LoVo (cell line): ENCODE data around the gene CREBBP.

Source experiments
- DNase-seq: peaks from one replicate; pipeline ENCODE4 v3.0.0-alpha.2; 2016; ENCODE audit warnings: low spot score

The CREBBP gene

DNA sequence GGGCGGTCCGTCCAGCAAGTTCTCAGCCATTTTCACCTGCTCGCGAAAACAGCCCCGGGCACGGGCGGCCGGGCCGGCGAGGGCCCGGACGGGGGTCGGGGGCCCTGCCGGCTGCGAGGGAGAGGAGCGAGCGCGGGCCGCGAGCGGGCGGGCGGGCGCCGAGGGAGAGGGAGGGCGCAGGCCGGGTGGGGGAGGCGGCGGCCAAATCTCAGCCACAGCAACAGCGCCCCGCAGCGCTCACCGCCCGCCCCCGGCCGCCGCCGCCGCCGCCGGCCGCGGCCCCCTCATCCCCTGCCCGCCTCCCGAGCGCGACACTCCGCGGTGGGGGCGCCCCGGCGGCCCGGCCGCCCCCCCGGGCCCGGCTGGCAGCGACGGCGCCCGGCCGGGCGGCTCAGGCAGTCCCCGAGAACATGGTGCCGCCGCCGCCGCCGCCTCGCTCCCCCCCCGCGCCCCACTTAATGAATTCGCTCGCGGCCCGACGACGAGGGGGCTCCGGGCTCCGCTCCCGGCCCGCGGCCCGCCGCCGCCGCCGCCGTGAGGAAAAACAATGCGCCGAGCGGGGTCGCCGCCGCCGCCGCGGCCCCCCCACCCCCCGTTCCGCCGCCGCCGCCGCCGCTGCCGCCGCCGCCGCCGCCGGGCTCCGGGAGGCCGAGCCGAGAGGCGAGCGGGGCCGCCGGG lies 487 bp downstream of the CREBBP start:
- DNase-seq, result peak; percentile 53

DNA sequence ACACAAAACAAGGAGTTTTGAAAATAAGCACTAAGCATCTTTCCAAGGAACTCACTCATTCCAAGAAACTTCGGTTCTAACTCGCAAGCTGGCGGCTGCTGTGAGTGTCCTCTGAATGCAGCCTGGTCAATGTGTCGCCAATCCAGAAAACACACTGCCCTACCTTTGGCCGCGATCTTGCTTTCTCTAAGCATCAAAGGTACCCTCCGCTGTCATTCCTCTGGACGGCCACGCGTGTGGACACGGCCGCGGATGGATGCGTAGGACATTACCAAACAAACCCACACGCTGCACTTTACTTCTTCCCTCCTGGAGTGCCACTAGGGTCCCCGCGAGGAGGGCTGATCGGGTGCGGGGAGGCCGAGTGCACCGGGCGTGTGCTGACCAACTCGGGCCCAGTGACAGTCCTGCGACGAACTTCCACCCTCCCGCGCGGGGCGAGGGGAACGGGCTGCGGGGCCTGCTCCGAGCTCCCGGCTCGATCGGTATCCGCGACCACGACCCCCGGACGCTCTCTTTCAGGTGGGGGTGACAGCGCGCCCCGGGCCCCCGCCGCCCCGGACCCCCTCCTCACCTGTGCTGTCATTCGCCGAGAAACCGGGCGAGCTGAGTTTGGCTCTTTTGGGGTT lies 1.1 kb downstream of the CREBBP start:
- no peak for DNase-seq

DNA sequence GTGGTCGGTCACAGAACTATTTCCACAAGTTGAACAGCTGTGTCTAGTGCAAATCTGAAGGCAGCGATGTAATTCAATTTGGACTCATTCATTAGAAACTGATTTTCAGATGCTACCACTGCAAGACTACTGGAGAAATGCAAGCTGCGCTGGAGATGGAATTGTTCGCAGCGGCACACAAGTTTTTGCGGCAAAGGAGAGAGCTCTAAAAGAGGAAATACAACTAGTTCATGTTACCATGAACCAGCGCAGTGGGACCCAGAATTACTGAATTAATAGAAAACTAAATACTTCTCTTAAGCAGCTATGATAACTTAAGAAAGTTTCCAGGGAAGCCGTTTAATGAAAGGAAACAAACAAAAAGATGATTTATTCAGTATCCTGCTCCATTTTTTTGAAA lies 1.9 kb downstream of the CREBBP start:
- no peak for DNase-seq

DNA sequence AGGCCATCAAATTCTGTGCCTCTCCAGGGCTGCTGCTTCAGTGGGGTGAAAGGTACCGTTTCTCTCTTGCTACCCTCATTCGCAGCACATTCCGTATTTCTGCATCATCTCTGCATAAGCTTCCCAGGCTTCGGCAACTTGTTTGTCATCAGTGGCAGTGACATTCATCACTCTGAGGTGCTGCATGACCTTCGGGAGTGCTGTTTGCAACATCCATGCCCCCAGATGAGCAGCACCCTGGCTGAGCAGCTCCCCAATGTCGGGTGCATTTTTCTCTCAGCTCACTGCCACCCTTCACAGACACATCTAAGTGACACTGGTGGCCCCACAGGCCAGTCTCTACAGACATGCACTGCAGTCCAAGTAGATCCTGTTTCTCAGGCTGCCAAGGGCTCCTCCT lies 3.8 kb downstream of the CREBBP start:
- DNase-seq, result no peak

DNA sequence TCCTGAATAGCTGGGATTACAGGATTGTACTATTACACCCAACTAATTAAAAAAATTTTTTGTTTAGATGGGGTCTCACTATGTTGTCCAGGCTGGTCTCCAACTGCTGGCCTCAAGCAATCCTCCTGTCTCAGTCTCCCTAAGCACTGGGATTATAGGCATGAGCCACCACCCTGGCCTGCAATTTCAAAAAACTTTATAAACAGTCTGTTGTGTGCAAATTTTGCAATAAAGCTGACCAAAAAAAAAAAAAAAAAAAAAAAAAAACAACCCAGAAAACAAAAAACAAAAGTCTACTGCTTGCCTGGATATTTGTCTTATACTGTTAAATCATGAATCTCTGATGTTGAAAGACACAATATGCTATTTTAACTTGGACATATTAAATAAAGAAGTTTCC lies 4.4 kb downstream of the CREBBP start:
- no peak for DNase-seq

DNA sequence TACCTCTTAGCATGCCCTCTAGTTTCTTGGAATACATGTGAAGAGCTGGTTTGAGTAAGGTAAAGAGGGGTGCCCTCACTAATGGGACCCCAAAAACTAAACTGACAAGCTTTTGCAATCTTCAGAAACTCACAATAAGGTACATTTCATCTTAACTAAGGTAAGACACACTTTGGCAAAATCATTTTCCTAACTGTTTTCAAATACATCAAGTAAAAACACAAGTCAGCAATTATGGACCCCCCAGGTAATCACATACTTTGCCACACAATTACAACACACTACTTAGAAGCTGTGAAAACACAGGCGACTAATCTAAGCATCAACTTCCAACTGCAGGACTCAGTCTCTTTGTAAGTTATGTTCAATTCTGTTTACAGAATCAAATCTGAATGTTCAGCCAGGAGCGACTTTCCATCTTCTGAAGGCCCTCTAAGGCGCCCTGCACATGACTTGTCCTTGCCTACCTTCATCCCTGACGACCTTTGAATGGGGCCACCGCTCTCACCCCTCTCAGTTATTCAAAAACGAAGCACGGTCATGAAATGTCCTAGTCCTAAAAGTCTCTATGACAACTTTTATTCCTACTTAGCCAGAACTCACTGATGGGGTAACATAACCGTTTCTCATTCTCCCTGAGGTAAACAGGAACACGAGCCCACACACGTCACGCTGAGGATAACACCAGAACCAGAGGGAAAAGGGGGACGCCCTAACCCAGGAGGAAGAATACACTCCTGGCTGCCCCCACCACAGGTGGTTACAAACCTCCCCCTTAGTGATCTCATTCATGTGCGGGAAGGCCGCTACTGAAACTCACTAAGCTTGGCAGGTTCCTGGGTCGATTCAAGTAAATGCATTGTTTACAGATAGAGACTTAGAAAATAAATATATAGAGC lies 5.5 kb downstream of the CREBBP start:
- DNase-seq, result no peak

DNA sequence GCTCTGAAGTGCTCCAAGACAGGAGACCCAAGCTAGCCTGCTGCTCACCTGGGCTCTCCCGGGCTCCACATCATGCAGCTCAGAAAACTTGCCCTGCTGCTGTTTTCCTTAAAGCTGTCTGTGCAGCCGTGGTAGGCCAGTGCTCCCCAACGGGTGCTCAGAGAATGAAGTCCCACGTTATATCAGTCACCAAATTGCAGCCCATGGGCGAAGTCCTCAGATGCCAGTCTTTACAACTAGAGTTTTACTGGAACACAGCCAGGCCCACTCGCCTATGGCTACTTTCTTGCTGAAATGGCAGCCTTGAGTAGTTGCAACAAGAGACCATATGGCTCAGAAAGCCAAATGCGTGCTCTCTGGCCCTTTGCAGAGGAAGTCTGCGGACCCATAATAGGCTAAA lies 6.3 kb downstream of the CREBBP start:
- no peak for DNase-seq

DNA sequence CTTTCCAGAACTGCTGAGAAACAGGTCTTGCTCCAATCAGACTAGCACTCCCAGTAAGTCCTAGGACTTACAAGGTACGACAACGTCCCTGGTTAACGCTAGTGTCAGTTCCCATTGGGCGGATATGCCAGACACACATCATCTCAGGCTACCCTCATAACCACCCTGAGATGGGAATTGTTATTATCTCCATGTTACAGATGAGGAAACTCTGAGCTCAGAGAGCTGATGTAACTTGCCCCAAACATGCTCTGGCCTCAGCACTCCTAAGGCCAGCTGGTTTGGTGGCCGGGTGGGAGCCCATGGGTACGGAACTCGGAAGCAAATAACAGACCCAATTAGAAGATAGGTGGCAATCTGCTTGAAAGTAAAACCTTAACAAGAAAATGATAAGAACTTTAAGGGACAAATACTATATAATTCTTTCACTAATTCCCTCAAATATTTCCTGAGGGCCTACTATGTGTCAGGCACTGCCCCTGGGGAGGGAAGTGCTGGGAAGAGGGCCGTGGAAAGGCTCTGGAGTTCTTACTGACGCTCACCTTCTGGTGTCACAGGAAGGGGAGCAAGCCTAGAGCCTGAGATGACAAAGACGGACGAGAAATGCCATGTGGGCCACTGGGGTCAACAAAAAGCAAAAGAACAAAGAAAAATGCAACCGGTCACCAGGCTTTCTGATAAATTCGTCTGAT lies 6.9 kb downstream of the CREBBP start:
- DNase-seq, result no peak

DNA sequence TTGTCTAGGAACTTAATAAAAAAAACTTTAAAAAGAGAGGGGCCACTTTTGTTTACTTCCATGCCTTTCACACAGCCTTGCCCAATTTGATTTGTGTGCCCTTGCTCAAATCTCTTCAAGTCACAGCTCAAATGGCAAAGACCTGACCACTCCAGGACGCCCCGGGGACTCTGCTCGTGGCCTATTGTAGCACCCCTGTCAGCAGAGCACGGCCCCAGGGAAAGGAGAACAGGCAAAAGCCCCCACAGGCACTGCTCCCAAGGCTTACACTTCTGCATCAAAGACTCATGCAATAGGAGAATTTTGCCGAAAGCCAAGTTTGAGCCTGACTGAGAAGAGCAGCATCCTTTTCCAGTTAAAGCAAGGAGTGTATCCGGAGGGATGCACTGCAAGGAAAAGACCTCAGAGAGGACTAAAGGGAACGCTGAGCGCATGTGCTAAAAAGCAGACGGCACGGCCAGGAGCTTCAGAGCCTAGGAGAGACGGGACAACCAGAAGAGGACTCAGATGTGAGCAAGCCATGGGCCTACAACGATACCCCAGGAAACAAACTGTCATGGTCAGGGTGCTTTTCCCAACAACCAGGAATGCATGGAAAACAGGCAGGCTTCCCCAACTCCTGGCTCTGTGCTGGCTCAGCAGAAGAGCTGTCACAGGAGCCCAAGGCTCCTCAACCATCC lies 8.2 kb downstream of the CREBBP start:
- DNase-seq, result no peak

DNA sequence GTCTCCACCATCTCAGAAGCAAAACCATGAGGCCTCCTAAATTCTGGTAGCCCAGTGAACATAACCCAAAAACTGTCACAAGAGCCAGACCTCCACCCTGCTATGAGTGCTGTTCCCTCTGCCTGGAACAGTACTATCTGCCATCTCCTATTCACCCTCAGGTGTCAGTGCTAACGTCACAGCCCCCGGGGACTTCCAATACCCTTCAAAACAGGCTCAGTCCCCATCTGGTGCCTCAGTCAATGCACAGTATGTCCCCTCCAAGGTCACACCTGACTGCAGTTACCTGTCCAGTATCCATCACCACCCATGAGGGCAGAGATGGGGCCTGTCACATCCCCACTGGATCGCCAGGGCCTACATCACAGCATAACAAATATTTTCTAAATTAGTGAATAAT lies 11.5 kb downstream of the CREBBP start:
- DNase-seq, result no peak

DNA sequence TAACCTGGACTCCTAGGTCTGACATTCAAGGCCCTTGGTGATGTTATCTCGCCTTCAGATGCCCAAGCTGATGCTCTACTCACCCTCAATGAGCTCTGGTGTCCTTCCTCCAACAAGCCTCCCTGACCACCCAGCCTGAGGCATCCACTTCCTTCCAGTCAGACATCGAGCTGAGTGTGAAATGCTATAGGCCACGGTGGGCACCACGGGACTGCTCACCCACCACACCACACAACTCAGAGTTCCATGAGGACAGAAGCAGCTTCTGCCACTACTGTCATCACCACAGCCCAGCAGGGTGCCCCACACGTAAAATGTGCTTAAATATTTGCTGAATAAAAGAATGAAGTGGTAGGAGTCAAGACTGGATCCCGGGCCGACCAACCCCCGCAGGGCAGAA lies 12.0 kb downstream of the CREBBP start:
- DNase-seq, result no peak

DNA sequence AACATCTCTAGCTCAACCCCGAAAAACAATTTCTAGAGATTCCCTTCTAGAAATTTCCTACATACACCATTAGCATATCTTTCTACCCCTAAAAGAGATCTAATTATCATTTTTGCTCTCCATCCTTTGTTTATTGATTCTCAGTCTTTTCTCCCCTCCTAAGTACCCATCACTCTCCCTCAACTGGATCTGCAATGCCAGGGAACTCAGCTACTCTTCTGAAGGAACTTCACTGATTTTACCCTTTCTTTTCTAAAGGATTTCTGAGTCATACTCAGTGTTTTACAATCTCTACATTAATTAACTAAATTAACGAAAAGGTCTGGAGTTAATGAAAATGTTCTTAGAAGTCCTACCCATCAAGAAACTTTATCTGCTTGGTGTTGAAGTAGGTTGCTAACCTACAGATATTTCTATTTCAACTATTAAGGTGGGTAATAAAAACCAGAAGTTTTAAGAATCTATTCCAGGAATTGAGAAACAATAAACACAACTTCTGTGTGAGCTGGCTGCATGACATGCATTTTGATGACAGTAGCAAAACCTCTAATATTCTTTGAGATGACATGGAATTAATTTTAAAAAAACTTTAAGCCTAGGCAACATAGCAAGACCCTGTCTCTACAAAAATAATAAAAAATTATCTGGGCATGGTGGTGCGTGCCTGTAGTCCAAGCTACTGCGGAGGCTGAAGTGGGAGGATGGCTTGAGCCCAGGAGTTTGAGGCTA lies 13.6 kb downstream of the CREBBP start:
- DNase-seq, result no peak

DNA sequence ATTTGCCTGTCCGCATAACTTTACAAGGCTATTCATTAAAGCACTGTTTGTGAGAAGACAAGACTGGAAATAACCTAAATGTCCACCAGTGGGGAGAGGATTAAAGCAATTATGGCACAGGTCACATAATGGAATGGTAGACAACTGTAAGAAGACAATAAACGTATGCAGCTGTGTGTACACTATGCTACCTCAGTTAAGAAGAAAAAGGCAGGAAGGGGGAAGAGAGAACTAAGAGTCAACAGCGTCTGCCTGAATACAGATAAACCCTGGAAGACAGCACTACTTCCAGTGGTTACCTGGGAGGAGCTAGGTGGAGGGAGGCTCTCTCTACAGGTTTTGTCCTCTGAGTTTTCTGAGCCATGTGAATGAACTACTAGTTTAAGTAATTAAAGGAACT lies 15.3 kb downstream of the CREBBP start:
- DNase-seq, result no peak

DNA sequence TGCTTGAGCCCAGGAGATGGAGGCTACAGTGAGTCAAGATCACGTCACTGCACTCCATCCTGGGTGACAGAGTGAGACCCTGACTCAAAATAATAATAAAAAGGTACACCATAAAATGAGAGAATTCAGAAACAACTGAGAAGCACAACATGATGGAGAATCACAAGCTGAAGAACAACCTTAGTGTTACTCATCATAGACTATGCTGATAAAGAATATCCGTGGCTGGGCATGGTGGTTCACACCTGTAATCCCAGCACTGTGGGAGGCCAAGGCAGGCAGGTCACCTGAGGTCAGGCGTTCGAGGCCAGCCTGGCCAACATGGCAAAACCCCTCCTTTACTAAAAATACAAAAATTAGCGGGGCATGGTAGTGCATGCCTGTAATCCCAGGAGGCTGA lies 16.0 kb downstream of the CREBBP start:
- no peak for DNase-seq

DNA sequence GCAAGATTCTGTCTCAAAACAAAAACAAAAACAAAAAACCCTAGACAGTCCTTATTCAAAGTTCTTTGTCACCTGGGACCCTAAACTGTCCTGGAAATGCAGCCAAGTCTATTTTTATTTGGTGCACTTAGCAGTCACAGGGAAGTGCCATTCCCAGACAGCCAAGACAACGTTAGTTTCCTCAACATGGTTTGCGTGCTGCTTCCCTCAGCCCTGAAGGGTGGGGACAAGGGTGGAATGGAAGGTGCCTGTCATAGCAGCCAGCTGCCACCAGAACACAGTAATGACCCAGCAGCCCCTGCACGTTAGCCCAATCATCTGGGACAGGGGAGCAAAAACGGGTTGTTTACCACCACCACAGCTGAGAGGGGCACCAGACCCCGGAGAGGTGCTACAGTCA lies 16.9 kb downstream of the CREBBP start:
- DNase-seq, result no peak

DNA sequence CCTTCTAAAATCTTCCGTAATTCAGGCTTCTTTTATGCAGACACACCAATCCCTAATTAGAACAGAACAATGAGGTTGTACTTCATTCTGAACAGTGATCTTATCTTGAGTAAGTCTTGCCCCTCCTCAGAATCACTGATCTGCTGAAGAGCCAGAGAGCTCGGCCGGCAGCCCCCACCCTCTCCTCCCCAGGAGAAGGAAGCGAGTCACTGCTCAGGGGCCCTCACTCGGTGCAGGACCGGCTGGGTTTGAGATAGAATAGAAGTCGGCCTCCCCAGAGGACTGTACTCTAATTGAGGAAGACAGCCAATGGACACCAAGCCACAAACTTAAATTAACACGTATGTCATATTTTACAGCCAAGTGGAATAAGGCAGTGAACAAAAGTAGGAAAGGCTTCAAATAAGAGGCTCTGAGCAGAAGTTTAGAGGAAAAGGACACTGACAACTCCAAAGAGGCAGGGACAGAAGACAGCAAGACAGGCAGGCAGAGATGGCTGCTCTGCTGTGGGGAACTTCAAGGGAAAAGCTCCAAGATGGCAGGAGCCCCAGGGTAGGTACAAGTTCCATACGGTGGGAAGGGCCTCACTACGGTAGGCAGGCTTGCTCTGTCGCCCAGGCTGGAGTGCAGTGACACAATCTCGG lies 18.6 kb downstream of the CREBBP start:
- no peak for DNase-seq

DNA sequence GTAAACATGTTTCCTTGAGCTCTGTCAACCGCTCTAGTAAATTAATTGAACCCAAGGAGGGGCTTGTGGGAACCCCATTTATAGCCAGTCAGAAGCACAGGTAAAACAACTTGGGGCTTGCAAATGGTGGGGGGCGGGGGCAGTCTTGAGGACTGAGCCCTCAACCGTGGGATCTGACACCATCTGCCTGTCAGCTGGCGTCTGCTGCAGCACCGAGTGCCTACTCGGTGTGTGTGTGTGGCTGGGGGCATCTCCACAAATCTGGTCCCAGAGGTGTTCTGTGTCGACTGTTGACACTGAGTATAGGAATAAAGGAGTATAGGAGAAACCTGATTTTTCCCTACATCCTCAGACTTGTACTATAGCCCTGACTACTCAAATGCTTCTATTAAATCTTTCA lies 20.6 kb downstream of the CREBBP start:
- DNase-seq, result no peak

DNA sequence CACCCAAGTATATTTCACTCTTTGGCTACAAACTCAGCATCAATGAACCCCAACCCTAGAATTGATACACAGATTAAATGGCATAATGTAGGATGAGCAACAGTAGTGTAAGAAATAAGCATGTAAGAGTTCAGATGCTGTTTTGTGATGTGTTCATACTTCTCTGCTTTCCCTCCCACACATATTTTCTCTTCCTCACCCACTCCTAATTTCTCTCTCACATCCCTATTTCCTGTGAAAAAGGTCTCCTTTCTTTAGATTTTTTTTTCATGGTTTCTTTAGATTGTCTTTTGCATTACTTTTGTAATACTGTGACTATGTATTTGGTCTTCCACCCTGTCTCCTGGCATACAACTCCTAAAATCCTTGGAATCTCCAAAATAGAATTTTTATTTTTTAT lies 21.7 kb downstream of the CREBBP start:
- DNase-seq, result no peak

DNA sequence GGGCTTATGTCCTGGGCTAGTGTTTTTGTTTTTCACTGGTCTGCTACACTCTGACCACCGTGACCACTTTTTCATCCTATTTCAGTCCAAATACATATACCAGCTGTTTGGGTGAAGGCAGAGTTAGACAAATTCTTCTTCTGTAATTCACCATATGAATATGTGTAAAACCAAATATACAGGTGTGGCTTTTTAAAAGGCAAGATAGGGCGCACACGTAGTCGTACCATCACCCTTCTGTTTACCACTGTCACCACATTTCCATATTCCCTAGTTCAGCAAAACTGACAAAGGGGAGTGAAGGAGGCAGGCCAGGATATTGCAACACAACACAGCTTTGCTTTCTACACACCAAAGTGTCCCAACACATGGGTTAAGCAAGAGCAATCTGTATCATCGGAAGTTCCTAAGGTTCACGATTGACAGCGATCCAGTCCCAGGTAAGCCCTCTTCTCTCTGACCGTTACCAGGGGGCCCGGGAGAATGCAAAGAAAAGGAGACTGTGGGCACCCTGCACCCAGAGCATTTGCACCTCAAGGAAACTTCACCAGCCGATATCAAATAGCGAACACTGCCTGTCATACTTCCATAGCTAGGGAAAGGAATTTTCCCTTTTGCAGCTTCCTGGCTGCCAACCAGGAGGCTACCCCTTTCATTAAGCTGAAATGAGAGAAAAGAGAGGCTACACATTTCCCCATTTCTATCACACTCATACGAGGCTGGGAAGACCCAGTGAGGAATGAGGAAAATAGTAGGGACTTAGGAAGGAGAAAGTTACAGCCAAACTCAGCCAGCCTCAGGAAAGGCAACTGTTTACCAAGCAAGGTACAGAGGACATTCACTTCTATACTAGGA lies 23.1 kb downstream of the CREBBP start:
- no peak for DNase-seq
